Measurements from ENCODE around the gene WDR49. TPM values are rescaled to one million over a fixed set of nuclear protein-coding genes. Genes with fewer than 3 reads are reported as not detected.

WDR49 gene
- 0.09 and 0.12 TPM in 2 replicates for total RNA-seq

GRCh38 chr3:167653760-167654159, at the start of gene WDR49:
Gene WDR49 (minus strand): TSS chr3:167653942. CDS start chr3:167653425, 517 bp downstream.
- Mint-ChIP-seq H3K4me3 (no peak within 1 kb of the TSS), H3K27me3 (no peaks in the 10 kb centered on the region), H3K9me3 (no peaks in the 10 kb centered on the region), H3K36me3 (ENCODE audit: low read depth) (no peaks in the 10 kb centered on the region), H3K27ac (no peak within 1 kb of the TSS), H3K4me1 (peaks cover 5% of the 10 kb centered on the region)
- intact Hi-C loops (cut with micrococcal nuclease), result no loop called here
- no peak for DNase-seq

- no peak overlapping the region for H3K4me3 Mint-ChIP-seq
- intact Hi-C loops (cut with micrococcal nuclease), result no loop called here
- H3K27me3 Mint-ChIP-seq, result no peaks in the 10 kb centered on the region
- no peaks in the 10 kb centered on the region for H3K9me3 Mint-ChIP-seq
- H3K27ac Mint-ChIP-seq, result no peak overlapping the region
- peaks cover 33% of the 10 kb centered on the region for H3K36me3 Mint-ChIP-seq (ENCODE audit: low read depth)
- H3K4me1 Mint-ChIP-seq, result peaks cover 8% of the 10 kb centered on the region
- no peak for DNase-seq
Measured at GRCh38 chr3:167700926-167701325, 47.2 kb upstream of the WDR49 start.

- intact Hi-C loops (cut with micrococcal nuclease), result no loop called here
- no peak for DNase-seq
- H3K27ac Mint-ChIP-seq, result no peak overlapping the region
- peaks cover 5% of the 10 kb centered on the region for H3K4me1 Mint-ChIP-seq
- H3K4me3 Mint-ChIP-seq, result no peak overlapping the region
- peaks cover 33% of the 10 kb centered on the region for H3K36me3 Mint-ChIP-seq (ENCODE audit: low read depth)
- H3K27me3 Mint-ChIP-seq, result no peaks in the 10 kb centered on the region
- no peaks in the 10 kb centered on the region for H3K9me3 Mint-ChIP-seq
Measured at GRCh38 chr3:167700046-167700445, 46.3 kb upstream of the WDR49 start.

- intact Hi-C loops (cut with micrococcal nuclease), result no loop called here
- H3K36me3 Mint-ChIP-seq (ENCODE audit: low read depth), result peaks cover 41% of the 10 kb centered on the region
Measured at GRCh38 chr3:167694121-167694520, 40.4 kb upstream of the WDR49 start.

GRCh38 chr3:167691366-167691765, 37.6 kb upstream of the WDR49 start:
- peak overlapping the region; percentile 26 for H3K27ac Mint-ChIP-seq
- H3K36me3 Mint-ChIP-seq (ENCODE audit: low read depth), result peaks cover 37% of the 10 kb centered on the region
- H3K27me3 Mint-ChIP-seq, result no peaks in the 10 kb centered on the region
- H3K4me1 Mint-ChIP-seq, result peaks cover 20% of the 10 kb centered on the region
- peak; percentile 72 for DNase-seq
- intact Hi-C loops (cut with micrococcal nuclease), result loop anchor here (1.0 kb wide), 1 partner anchor 43 kb away; the partner anchor contains the start of gene PDCD10
- H3K4me3 Mint-ChIP-seq, result no peak overlapping the region
- H3K9me3 Mint-ChIP-seq, result no peaks in the 10 kb centered on the region

More at GRCh38 chr3:167694121-167694520, 40.4 kb upstream of the WDR49 start:
- no peaks in the 10 kb centered on the region for H3K27me3 Mint-ChIP-seq
- no peak overlapping the region for H3K4me3 Mint-ChIP-seq
- H3K27ac Mint-ChIP-seq, result no peak overlapping the region
- DNase-seq, result no peak
- H3K4me1 Mint-ChIP-seq, result peaks cover 20% of the 10 kb centered on the region
- H3K9me3 Mint-ChIP-seq, result no peaks in the 10 kb centered on the region

- Mint-ChIP-seq H3K9me3 (no peaks in the 10 kb centered on the region), H3K4me3 (no peak overlapping the region), H3K4me1 (peaks cover 7% of the 10 kb centered on the region), H3K27me3 (no peaks in the 10 kb centered on the region), H3K36me3 (ENCODE audit: low read depth) (peaks cover 22% of the 10 kb centered on the region), H3K27ac (no peak overlapping the region)
- intact Hi-C loops (cut with micrococcal nuclease), result loop anchor here (2.0 kb wide), 1 partner anchor 304 kb away; the partner anchor contains the start of gene ZBBX
- DNase-seq, result peak; percentile 87
Measured at GRCh38 chr3:167684388-167684993, 30.7 kb upstream of the WDR49 start.

GRCh38 chr3:167679526-167679925, 25.8 kb upstream of the WDR49 start:
- no peak for DNase-seq
- H3K4me1 Mint-ChIP-seq, result no peaks in the 10 kb centered on the region
- no peaks in the 10 kb centered on the region for H3K27me3 Mint-ChIP-seq
- peaks cover 10% of the 10 kb centered on the region for H3K9me3 Mint-ChIP-seq
- no peak overlapping the region for H3K27ac Mint-ChIP-seq
- intact Hi-C loops (cut with micrococcal nuclease), result no loop called here
- no peak overlapping the region for H3K4me3 Mint-ChIP-seq
- peaks cover 49% of the 10 kb centered on the region for H3K36me3 Mint-ChIP-seq (ENCODE audit: low read depth)

- Mint-ChIP-seq H3K27me3 (no peaks in the 10 kb centered on the region), H3K4me3 (no peak overlapping the region), H3K36me3 (ENCODE audit: low read depth) (peaks cover 56% of the 10 kb centered on the region), H3K4me1 (no peaks in the 10 kb centered on the region), H3K9me3 (peaks cover 13% of the 10 kb centered on the region), H3K27ac (no peak overlapping the region)
- no peak for DNase-seq
- intact Hi-C loops (cut with micrococcal nuclease), result no loop called here
Measured at GRCh38 chr3:167675848-167676247, 22.1 kb upstream of the WDR49 start.

- no peaks in the 10 kb centered on the region for H3K27me3 Mint-ChIP-seq
- peaks cover 53% of the 10 kb centered on the region for H3K36me3 Mint-ChIP-seq (ENCODE audit: low read depth)
- no peaks in the 10 kb centered on the region for H3K4me1 Mint-ChIP-seq
- H3K27ac Mint-ChIP-seq, result no peak overlapping the region
- H3K4me3 Mint-ChIP-seq, result no peak overlapping the region
- intact Hi-C loops (cut with micrococcal nuclease), result no loop called here
- no peak for DNase-seq
- peaks cover 13% of the 10 kb centered on the region for H3K9me3 Mint-ChIP-seq
Measured at GRCh38 chr3:167673221-167673620, 19.5 kb upstream of the WDR49 start.

- Mint-ChIP-seq H3K27me3 (no peaks in the 10 kb centered on the region), H3K36me3 (ENCODE audit: low read depth) (peaks cover 44% of the 10 kb centered on the region), H3K9me3 (peaks cover 13% of the 10 kb centered on the region), H3K27ac (no peak overlapping the region), H3K4me1 (no peaks in the 10 kb centered on the region), H3K4me3 (no peak overlapping the region)
- DNase-seq, result no peak
- intact Hi-C loops (cut with micrococcal nuclease), result no loop called here
Measured at GRCh38 chr3:167671878-167672427, 18.2 kb upstream of the WDR49 start.

GRCh38 chr3:167669699-167670098, 16.0 kb upstream of the WDR49 start:
- Mint-ChIP-seq H3K36me3 (ENCODE audit: low read depth) (peaks cover 22% of the 10 kb centered on the region), H3K27ac (no peak overlapping the region), H3K4me1 (no peaks in the 10 kb centered on the region), H3K4me3 (no peak overlapping the region), H3K9me3 (peaks cover 4% of the 10 kb centered on the region), H3K27me3 (no peaks in the 10 kb centered on the region)
- DNase-seq, result no peak
- intact Hi-C loops (cut with micrococcal nuclease), result no loop called here

- DNase-seq, result no peak
- Mint-ChIP-seq H3K36me3 (ENCODE audit: low read depth) (peaks cover 12% of the 10 kb centered on the region), H3K27me3 (no peaks in the 10 kb centered on the region), H3K27ac (no peak overlapping the region), H3K4me3 (no peak overlapping the region), H3K4me1 (no peaks in the 10 kb centered on the region), H3K9me3 (no peaks in the 10 kb centered on the region)
- intact Hi-C loops (cut with micrococcal nuclease), result no loop called here
Measured at GRCh38 chr3:167668651-167669050, 14.9 kb upstream of the WDR49 start.

- Mint-ChIP-seq H3K27me3 (no peaks in the 10 kb centered on the region), H3K9me3 (no peaks in the 10 kb centered on the region), H3K4me1 (no peaks in the 10 kb centered on the region), H3K4me3 (no peak overlapping the region), H3K36me3 (ENCODE audit: low read depth) (peaks cover 2% of the 10 kb centered on the region), H3K27ac (no peak overlapping the region)
- no peak for DNase-seq
- intact Hi-C loops (cut with micrococcal nuclease), result no loop called here
Measured at GRCh38 chr3:167666563-167666962, 12.8 kb upstream of the WDR49 start.

GRCh38 chr3:167662919-167663400, 9.2 kb upstream of the WDR49 start:
- Mint-ChIP-seq H3K4me1 (no peaks in the 10 kb centered on the region), H3K27me3 (no peaks in the 10 kb centered on the region), H3K27ac (no peak overlapping the region), H3K4me3 (no peak overlapping the region), H3K9me3 (no peaks in the 10 kb centered on the region), H3K36me3 (ENCODE audit: low read depth) (no peaks in the 10 kb centered on the region)
- no peak for DNase-seq
- intact Hi-C loops (cut with micrococcal nuclease), result no loop called here

All from activated CD4-positive, alpha-beta T cell treated with anti-CD3 and anti-CD28 coated beads, Interleukin-2, amount 10 ng/mL, durations not matched to agents 24 days and 14 days (primary cell).